ENCODE measurements around the gene PTGES3L.
"Not testable (repeated sequence)": the region's sequence is repeated elsewhere in the genome, so short reads cannot be mapped to it uniquely, and the experiment has no call there.

PTGES3L gene

DNA sequence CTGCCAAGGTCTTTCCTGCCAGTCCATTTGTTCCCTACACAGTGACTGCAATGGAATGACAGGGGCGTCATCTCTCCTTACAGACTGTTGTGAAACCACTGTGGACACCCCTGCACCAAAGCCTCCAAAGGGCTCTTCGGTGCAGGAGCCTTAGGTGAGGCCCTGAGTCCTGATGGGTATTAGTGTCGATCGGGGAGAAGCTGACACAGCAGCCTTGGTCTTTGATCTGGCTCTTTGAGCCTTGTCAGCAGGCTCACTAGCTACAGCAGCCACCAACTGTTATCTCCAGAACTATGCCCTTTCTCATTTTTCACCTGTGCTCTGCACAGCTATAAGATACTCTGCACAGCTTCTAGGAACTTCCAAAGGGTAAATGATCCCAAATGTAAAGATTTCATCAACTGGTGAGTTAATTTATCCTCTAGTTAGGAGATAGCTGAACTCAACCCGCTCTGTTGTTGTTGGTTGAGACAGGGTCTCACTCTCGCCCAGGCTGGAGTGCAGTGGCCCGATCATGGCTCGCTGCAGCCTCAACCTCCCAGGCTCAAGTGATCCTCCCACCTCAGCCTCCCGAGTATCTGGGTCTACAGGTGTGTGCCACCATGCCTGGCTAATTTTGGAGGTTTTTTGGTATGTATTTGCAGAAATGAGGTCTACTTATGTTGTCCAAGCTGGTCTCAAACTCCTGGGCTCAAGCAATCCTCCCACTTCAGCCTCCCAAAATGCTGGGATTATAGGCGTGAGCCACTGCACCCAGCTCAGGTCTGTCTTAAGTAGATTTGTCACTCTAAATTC, 59.6 kb downstream of the PTGES3L start:
- in situ Hi-C loops (cut with MboI; ENCODE audit: low sequenced_read_pairs, unreplicated experiment) = no loop called here
- DNase-seq (ENCODE audit: low spot score) = no peak
- TF ChIP-seq, protein P1, sequence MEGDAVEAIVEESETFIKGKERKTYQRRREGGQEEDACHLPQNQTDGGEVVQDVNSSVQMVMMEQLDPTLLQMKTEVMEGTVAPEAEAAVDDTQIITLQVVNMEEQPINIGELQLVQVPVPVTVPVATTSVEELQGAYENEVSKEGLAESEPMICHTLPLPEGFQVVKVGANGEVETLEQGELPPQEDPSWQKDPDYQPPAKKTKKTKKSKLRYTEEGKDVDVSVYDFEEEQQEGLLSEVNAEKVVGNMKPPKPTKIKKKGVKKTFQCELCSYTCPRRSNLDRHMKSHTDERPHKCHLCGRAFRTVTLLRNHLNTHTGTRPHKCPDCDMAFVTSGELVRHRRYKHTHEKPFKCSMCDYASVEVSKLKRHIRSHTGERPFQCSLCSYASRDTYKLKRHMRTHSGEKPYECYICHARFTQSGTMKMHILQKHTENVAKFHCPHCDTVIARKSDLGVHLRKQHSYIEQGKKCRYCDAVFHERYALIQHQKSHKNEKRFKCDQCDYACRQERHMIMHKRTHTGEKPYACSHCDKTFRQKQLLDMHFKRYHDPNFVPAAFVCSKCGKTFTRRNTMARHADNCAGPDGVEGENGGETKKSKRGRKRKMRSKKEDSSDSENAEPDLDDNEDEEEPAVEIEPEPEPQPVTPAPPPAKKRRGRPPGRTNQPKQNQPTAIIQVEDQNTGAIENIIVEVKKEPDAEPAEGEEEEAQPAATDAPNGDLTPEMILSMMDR (IDR thresholded peaks at IDR 0.05; ENCODE audit: borderline replicate concordance, control extremely low read depth, extremely low read depth, insufficient read depth, missing control alignments) = no peak

DNA sequence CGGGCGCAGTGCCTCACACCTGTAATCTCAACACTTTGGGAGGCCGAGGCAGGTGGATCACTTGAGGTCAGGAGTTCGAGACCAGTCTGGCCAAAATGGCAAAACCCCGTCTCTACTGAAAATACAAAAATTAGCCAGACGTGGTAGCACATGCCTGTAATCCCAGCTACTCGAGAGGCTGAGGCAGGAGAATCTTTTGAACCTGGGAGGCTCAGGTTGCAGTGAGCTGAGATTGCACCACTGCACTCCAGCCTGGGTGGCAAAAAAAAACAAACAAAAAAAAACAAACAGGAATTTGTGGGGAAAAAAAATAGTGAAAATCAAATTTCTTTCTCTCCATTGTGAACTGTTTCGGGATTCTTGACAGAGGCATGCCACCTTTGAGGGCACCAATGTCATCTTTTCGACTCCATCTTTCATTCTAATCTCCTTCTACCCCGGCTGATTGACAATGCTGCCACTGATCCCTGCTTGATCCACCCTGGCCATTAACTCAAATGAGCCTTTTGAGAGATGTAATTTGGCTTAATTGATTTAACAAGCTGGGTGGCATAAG, 60.3 kb downstream of the PTGES3L start:
- DNase-seq (ENCODE audit: low spot score); in situ Hi-C loops (cut with MboI; ENCODE audit: low sequenced_read_pairs, unreplicated experiment): not testable (repeated sequence)

DNA sequence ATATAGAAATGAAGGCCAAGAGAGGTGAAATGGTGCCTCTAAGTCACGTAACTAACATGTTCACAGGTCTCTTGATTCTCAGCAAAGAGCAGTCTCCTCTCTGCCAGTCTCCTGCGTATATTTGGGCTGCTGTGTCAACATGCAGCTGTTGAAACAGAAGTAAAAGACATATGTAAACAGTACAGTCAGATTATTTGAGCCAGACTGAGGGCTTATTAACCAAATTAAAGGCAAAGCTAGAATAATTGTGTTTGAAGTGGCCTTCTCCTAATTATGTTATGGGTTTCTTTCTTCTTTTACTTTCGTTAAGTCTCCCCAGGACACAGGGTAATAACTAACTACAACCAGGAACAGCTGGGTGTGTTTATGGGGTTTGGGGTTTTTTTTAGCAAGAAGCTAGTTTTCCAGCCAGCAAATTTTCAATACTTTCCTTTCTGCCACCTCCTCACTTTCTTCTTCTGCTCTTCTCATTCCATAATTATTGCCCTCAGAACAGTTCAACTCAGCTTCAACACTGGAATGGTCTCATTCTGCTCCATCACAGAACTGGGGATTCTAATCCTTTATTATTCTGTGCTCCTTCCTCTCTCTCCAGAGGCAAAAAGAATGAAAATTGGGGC, 60.9 kb downstream of the PTGES3L start:
- TF ChIP-seq, protein P1 (IDR thresholded peaks at IDR 0.05; ENCODE audit: borderline replicate concordance, control extremely low read depth, extremely low read depth, insufficient read depth, missing control alignments) = no peak
- no peak for DNase-seq (ENCODE audit: low spot score)
- in situ Hi-C loops (cut with MboI; ENCODE audit: low sequenced_read_pairs, unreplicated experiment) = no loop called here
